SK-N-SH (cell line): ENCODE results near the gene RSRC1. TPM values are rescaled to one million over a fixed set of nuclear protein-coding genes. Genes with fewer than 3 reads are reported as not detected.

Source experiments
- CTCF ChIA-PET: fragments of 300-600, 350-600 bp; formaldehyde crosslinking; extraction: SDS; loops from one replicate; lab custom pipeline; 2021; lab: Yijun Ruan, JAX
- POLR2A ChIA-PET: fragments of 350-600 bp; sonication (Branson Sonifier 250); formaldehyde crosslinking; extraction: SDS; loops from one replicate; lab custom pipeline; 2020; ENCODE audit warnings: antibody characterized with exemption, inconsistent platforms; lab: Yijun Ruan, JAX
- DNase-seq: peaks from one replicate; pipeline ENCODE4 v3.0.0; 2012
- H2AFZ ChIP-seq: fragments of 200-600 bp; sonication (generic); 2 replicates; pipeline ENCODE4 v1.8.1; 2016; ENCODE audit warnings: antibody characterized with exemption, mild to moderate bottlenecking, low read depth
- H3F3A ChIP-seq: fragments of 200-600 bp; sonication (generic); replicated peaks from 2 replicates; pipeline ENCODE3; 2016; ENCODE audit warnings: antibody characterized with exemption, mild to moderate bottlenecking; ENCODE audit not compliant: insufficient read depth
- H3K27ac ChIP-seq, 2 experiments: fragments of 200-500 bp in 1 of 2; fragments of 200-600 bp in 1 of 2; sonication (Bioruptor generic) in 1 of 2; sonication (generic), shearing (Covaris generic) in 1 of 2; 2 replicates each; pipeline versions ENCODE4 v1.5.1 to v1.6.1; 2014 to 2016; ENCODE audit warnings: low read depth in 2 of 2, inconsistent platforms in 1 of 2, low read length in 1 of 2, mild to moderate bottlenecking in 1 of 2, mixed read lengths in 1 of 2
- H3K27me3 ChIP-seq: fragments of 200-600 bp; sonication (generic), shearing (Covaris generic); 2 replicates; pipeline ENCODE4 v1.6.1; 2016; ENCODE audit warnings: mixed run types; ENCODE audit not compliant: insufficient read depth
- H3K36me3 ChIP-seq, 2 experiments: fragments of 200-500 bp in 1 of 2; fragments of 200-600 bp in 1 of 2; sonication (Bioruptor generic) in 1 of 2; sonication (generic) in 1 of 2; replicated peaks in 1 of 2; 2 replicates each; pipeline versions ENCODE3 to v1.5.1; 2014 to 2016; ENCODE audit warnings: low read length in 1 of 2, mild to moderate bottlenecking in 1 of 2; ENCODE audit not compliant: insufficient read depth in 2 of 2, control insufficient read depth in 1 of 2
- H3K4me1 ChIP-seq, 2 experiments: fragments of 200-500 bp in 1 of 2; fragments of 200-600 bp in 1 of 2; sonication (Bioruptor generic) in 1 of 2; sonication (generic), shearing (Covaris generic) in 1 of 2; 2 replicates each; pipeline versions ENCODE4 v1.5.1 to v1.6.1; 2014 to 2016; ENCODE audit warnings: low read depth in 1 of 2, low read length in 1 of 2, mixed run types in 1 of 2; ENCODE audit not compliant: insufficient read depth in 2 of 2, control insufficient read depth in 1 of 2
- H3K4me2 ChIP-seq: fragments of 200-600 bp; sonication (generic), shearing (Covaris generic); 2 replicates; pipeline ENCODE4 v1.6.1; 2017; ENCODE audit warnings: mixed run types
- H3K4me3 ChIP-seq, 2 experiments: fragments of 200-500 bp in 1 of 2; fragments of 200-600 bp in 1 of 2; sonication (Bioruptor generic) in 1 of 2; sonication (generic), shearing (Covaris generic) in 1 of 2; 2 replicates each; pipeline versions ENCODE4 v1.5.1 to v1.8.1; 2014 to 2016; ENCODE audit warnings: low read depth in 2 of 2, inconsistent platforms in 1 of 2, low read length in 1 of 2, mild to moderate bottlenecking in 1 of 2, mixed read lengths in 1 of 2, moderate library complexity in 1 of 2
- H3K79me2 ChIP-seq: fragments of 200-600 bp; sonication (generic); 2 replicates; pipeline ENCODE4 v1.8.1; 2017; ENCODE audit warnings: mild to moderate bottlenecking; ENCODE audit not compliant: insufficient read depth
- H3K9ac ChIP-seq: fragments of 200-600 bp; sonication (generic); 2 replicates; pipeline ENCODE4 v1.6.1; 2017; ENCODE audit warnings: mixed run types
- H3K9me2 ChIP-seq: fragments of 200-600 bp; sonication (generic); 2 replicates; pipeline ENCODE4 v1.6.1; 2017; ENCODE audit warnings: mixed run types
- H3K9me3 ChIP-seq: fragments of 200-600 bp; sonication (generic); 2 replicates; pipeline ENCODE4 v1.6.1; 2017; ENCODE audit warnings: mixed run types, mild to moderate bottlenecking, moderate library complexity
- H4K20me1 ChIP-seq: fragments of 200-600 bp; sonication (generic); 2 replicates; pipeline ENCODE4 v1.6.1; 2017; ENCODE audit warnings: mild to moderate bottlenecking, mixed run types; ENCODE audit not compliant: insufficient read depth
- CHD2 ChIP-seq: fragments of 150-350 bp; IDR thresholded peaks from 2 replicates; pipeline ENCODE4 v1.6.1; 2018; ENCODE audit warnings: low read length; ENCODE audit not compliant: partially characterized antibody
- CTCF ChIP-seq: fragments of 200-600 bp; sonication (generic); IDR thresholded peaks from 2 replicates; pipeline ENCODE4 v1.6.1; 2017; ENCODE audit warnings: antibody characterized with exemption, mild to moderate bottlenecking, moderate library complexity
- EZH2phosphoT487 ChIP-seq: fragments of 200-600 bp; sonication (generic); IDR thresholded peaks from 2 replicates; pipeline ENCODE4 v1.6.1; 2017; ENCODE audit warnings: low read depth, mixed run types, mild to moderate bottlenecking, antibody characterized with exemption, moderate library complexity, borderline replicate concordance
- NFIC ChIP-seq: IDR thresholded peaks from 2 replicates; pipeline ENCODE4 v1.4.0; 2012; ENCODE audit warnings: borderline replicate concordance
- NRF1 ChIP-seq: IDR thresholded peaks from 2 replicates; pipeline ENCODE4 v1.6.1; 2012; ENCODE audit warnings: low read depth, mild to moderate bottlenecking, low read length
- RCOR1 ChIP-seq: fragments of 150-350 bp; IDR thresholded peaks from 2 replicates; pipeline ENCODE4 v1.6.1; 2017; ENCODE audit warnings: antibody characterized with exemption, low read length
- REST ChIP-seq: IDR thresholded peaks from 2 replicates; pipeline ENCODE4 v1.6.1; 2012; ENCODE audit warnings: mild to moderate bottlenecking, low read depth, low read length, moderate library complexity
- RXRA ChIP-seq: IDR thresholded peaks from 2 replicates; pipeline ENCODE4 v1.4.0; 2012; ENCODE audit warnings: low read depth, mild to moderate bottlenecking, borderline replicate concordance
- TCF12 ChIP-seq: IDR thresholded peaks from 2 replicates; pipeline ENCODE4 v1.4.0; 2012
- YY1 ChIP-seq: IDR thresholded peaks from 2 replicates; pipeline ENCODE4 v1.4.0; 2012; ENCODE audit warnings: low read depth, mild to moderate bottlenecking
- WGBS: methylation state at CpG from one replicate; pipeline ENCODE4 v1.1.6; 2017; ENCODE audit warnings: low lambda C conversion rate; 5-methylcytosine and 5-hydroxymethylcytosine counted together
- polyA plus RNA-seq, 3 experiments: library from polyadenylated mRNA; depleted of rRNA; stranded (reverse); fragments of >200 nt; gene quantifications; 2 replicates each; pipeline ENCODE4 v1.2.3, GENCODE V29; 2012

The RSRC1 gene
- polyA plus RNA-seq, 1 of the 3 experiments (the other 2 are of a cell fraction): 4.5 TPM

- Histone ChIP-seq H3K4me1 (no peaks in the 10 kb centered on the region), H3K9ac (no peak overlapping the region), H3K4me3 (no peak overlapping the region), H2AFZ (no peak overlapping the region), H3K27ac (no peak overlapping the region), H3K79me2 (peaks cover under 1% of the 10 kb centered on the region; the same call in 1 of the 2 replicates), H3K36me3 (peaks cover 4 to 39% of the 10 kb centered on the region in 2 experiments), H3K4me2 (no peak overlapping the region), H3K9me2 (no peaks in the 10 kb centered on the region), H3K27me3 (no peaks in the 10 kb centered on the region), H3F3A (peaks cover 5% of the 10 kb centered on the region)
- 91% methylated on average over 4 of the region's 4 CpGs for WGBS
- no peak for DNase-seq
- POLR2A ChIA-PET: no interaction called here
- CTCF ChIA-PET: no interaction called here
- no peak for TF ChIP-seq CHD2
- no peak for TF ChIP-seq NFIC
- no peak for TF ChIP-seq CTCF
- TF ChIP-seq, all 33 proteins: peak for 0
- Histone ChIP-seq H3K9me3 (peaks cover 31% of the 10 kb centered on the region), H4K20me1 (no peaks in the 10 kb centered on the region)
Observed at GRCh38 chr3:158269942-158270341, 160.1 kb downstream of the RSRC1 start.

GRCh38 chr3:158272081-158272480 is 162.2 kb downstream of the RSRC1 start:
- H3K9ac ChIP-seq: no peak overlapping the region
- no peak overlapping the region for H3K27ac ChIP-seq
- H3K4me1 ChIP-seq: no peaks in the 10 kb centered on the region
- peaks cover 4 to 34% of the 10 kb centered on the region in 2 experiments for H3K36me3 ChIP-seq
- H3K79me2 ChIP-seq: no peaks in the 10 kb centered on the region
- H3K9me3 ChIP-seq: peaks cover 18% of the 10 kb centered on the region
- TF ChIP-seq RCOR1 (no peak), TCF12 (no peak), NFIC (no peak), NRF1 (no peak), RXRA (no peak), YY1 (no peak), EZH2phosphoT487 (no peak), REST (no peak)
- no peaks in the 10 kb centered on the region for H4K20me1 ChIP-seq
- peaks cover 3% of the 10 kb centered on the region for H3F3A ChIP-seq
- H3K4me2 ChIP-seq: no peak overlapping the region
- DNase-seq: no peak
- ChIA-PET POLR2A (no interaction called here), CTCF (no interaction called here)
- no peaks in the 10 kb centered on the region for H3K27me3 ChIP-seq
- no peak overlapping the region for H3K4me3 ChIP-seq
- H2AFZ ChIP-seq: no peak overlapping the region
- 78% methylated on average over 6 of the region's 6 CpGs for WGBS
- H3K9me2 ChIP-seq: no peaks in the 10 kb centered on the region
